HG03175 (cell line): ENCODE measurements around the gene TMEM150A.
"Not testable (repeated sequence)": the region's sequence is repeated elsewhere in the genome, so short reads cannot be mapped to it uniquely, and the experiment has no call there.

Source experiments
- ATAC-seq: cut with Tn5 transposase; IDR thresholded peaks from one replicate; pipeline ENCODE4 v1.9.1; 2021; ENCODE audit warnings: mild to moderate bottlenecking, moderate library complexity; ENCODE audit not compliant: unreplicated experiment

The TMEM150A gene

GRCh38 chr2:85577386-85578242 lies 24.9 kb downstream of the TMEM150A start, which contains the start of gene VAMP8:
TSS of gene VAMP8 (plus strand) at chr2:85577586. CDS start at chr2:85577647, 61 bp downstream.
- peak; percentile 58 for ATAC-seq

- ATAC-seq, result no peak
Observed at GRCh38 chr2:85577063-85577385, 25.5 kb downstream of the TMEM150A start.

- ATAC-seq, result no peak
Observed at GRCh38 chr2:85575739-85576138, 26.8 kb downstream of the TMEM150A start.

DNA sequence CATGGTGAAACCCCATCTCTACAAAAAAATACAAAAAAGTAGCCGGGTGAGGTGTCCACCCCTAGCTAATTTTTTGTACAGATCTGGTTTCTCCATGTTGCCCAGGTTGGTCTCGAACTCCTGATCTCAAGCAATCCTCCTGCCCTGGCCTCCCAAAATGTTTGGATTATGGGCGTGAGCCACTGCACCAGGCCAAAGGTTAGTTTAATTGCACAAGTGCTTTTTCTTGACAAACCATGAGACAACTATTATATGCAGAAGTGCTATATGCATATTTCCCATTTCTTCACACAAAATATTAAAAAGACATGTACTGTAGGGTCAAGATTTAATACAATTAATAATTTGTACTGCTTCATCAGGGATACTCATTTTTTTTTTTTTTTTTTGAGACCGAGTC lies 36.2 kb downstream of the TMEM150A start:
- ATAC-seq, result no peak

DNA sequence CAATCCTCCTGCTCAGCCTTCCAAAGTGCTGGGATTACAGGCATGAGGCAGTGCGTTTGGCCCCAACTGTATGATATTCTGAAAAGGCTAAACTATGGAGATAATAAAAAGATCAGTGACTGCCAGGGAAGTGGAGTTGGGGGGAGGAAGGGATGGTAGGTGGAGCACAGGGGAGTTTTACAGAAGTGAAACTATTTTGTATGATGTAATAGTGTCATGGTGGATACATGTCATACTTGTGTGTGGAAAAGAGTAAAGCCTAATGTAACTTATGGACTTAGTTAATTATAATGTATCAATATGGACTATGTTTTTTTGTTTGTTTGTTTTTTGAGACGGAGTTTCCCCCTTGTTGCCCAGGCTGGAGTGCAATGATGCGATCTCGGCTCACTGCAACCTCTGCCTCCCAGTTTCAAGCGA lies 38.3 kb downstream of the TMEM150A start:
- ATAC-seq, result no peak

- peak; percentile 96 for ATAC-seq
Observed at GRCh38 chr2:85561280-85562212, 41.0 kb downstream of the TMEM150A start, which contains the start of gene GGCX. TSS of gene GGCX (minus strand) at chr2:85561493. CDS start at chr2:85561428, 65 bp downstream.

GRCh38 chr2:85560812-85561279 lies 41.7 kb downstream of the TMEM150A start:
- ATAC-seq, result peak; percentile 11

- not testable (repeated sequence) for ATAC-seq
Observed at GRCh38 chr2:85560403-85560726, 42.1 kb downstream of the TMEM150A start.

DNA sequence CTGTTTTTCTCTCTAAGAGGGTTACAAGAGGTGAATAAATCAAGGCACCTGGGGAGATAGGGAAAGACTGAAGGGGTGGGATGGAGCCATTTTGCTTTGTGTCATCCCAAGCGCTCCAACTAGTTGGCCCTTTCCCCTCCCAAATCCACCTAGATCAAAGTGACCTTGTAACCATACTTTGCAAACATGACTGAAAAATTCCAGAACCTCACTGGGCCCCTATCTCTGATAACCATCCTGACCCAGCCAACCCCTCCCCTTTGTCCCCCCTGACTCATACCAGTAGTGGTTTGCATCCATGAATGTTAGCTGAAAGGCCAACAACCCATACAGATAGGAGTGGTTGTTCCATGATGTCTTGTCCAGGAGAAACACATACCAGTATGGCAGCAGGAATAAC lies 44.3 kb downstream of the TMEM150A start:
- ATAC-seq, result no peak

DNA sequence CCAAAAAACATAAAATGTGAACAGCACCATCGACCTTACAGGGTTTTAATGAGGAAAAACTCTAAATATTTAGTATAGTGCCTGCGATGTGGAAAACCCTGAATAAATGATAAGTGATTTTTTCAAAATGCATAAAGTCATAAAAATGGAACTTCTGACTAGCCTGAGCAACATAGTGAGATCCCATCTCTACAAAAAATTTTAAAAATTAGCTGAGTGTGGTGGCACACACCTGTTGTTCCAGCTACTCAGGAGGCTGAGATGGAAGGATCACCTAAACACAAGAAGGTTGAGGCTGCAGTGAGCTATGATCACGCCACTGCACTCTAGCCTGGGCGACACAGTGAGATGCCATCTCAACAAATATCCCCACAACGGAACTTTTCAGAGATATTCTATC lies 45.4 kb downstream of the TMEM150A start:
- ATAC-seq, result no peak

GRCh38 chr2:85554980-85555612 lies 47.4 kb downstream of the TMEM150A start:
- no peak for ATAC-seq

DNA sequence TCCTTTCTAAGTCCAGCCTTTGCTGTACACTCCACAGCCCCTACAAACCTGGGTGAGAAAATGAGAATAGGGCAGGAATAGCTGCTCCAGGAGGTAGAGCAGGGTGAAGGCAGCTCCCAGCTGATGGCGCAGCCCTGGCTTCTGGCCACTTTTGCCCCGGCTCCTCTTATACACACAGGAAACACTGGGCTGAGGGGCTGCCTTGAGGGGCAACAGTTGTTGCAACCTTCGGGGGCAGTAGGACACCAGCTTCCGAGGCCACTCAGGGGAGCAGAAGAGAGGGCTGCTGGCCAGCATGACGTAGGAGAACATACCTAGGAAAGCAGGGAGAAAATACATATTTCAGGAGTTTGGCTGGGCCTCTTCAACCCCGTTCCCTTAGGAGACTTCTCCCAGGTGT lies 49.3 kb downstream of the TMEM150A start:
- no peak for ATAC-seq

- ATAC-seq, result peak; percentile 82
Observed at GRCh38 chr2:85551698-85552678, 50.5 kb downstream of the TMEM150A start.

DNA sequence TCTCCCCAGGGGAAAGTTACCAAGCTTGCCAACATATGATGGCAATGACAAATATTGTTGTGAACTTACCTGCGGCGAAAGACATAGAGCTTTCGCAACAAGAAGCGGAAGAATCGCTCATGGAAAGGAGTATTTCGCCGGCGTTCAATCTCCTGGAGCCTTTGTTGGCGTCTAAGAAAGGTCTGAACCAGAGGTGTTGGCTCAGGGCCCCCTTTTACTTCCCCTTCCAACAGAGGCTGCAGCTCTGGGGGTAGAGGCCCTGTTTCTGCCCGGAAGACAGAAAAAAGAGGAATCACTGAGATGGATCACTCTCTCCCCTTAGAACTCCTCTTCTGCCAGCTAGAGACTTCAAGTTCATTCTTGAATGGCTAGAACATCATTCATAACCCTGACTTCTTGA lies 52.0 kb downstream of the TMEM150A start:
- no peak for ATAC-seq

- ATAC-seq, result no peak
Observed at GRCh38 chr2:85549826-85550225, 52.7 kb downstream of the TMEM150A start.

DNA sequence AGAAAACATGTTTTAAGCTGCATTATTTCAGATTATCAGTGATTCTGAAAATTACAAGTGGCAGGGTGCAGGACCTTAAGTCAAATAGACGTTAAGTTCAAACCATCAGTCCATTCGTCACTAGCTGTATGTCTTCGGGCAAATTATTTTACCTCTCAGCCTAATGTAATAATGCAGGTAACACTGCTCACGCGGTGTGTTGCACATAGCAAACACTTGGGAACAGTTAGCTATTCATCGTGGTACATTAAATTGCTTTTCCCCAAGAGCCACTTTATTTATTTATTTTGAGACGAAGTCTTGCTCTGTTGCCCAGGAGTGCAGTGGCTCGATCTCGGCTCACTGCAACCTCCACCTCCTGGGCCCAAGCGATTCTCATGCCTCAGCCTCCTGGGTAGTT lies 53.4 kb downstream of the TMEM150A start:
- ATAC-seq, result no peak

DNA sequence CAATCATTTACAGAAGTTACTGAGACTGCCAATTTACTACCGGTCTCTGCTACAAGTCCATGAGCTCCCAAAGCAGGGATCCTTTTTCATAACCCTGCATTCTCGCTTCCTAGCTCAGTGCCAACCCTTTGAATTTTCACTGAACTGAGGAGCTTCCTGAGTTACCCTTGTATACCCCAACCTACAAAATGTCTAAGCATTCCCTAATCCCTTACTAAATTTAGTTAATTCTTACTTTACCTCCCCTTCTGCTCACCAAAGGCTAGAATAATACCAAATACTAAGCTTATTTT lies 53.9 kb downstream of the TMEM150A start:
- ATAC-seq, result no peak
